Activated CD4-positive, alpha-beta T cell treated with anti-CD3 and anti-CD28 coated beads, Interleukin-2, Interleukin-6, amounts not matched to agents 100 ng/mL and 50 ng/mL, durations not matched to agents 16 hours and 8 hours (primary cell): ENCODE data around the gene DUSP12.

Experiments used
- DNase-seq: peaks from one replicate; pipeline ENCODE4 v3.0.0-alpha.2; 2020

DUSP12 gene

GRCh38 chr1:161771973-161772372 lies 22.4 kb downstream of the DUSP12 start:
- no peak for DNase-seq

- no peak for DNase-seq
These were observed 22.8 kb downstream of the DUSP12 start for GRCh38 chr1:161772397-161772796.

GRCh38 chr1:161773791-161774190 lies 24.2 kb downstream of the DUSP12 start:
- DNase-seq: no peak

GRCh38 chr1:161777261-161777660 lies 27.7 kb downstream of the DUSP12 start:
- no peak for DNase-seq

- DNase-seq: no peak
These were observed 28.9 kb downstream of the DUSP12 start for GRCh38 chr1:161778522-161778921.

GRCh38 chr1:161779393-161779792 lies 29.8 kb downstream of the DUSP12 start:
- DNase-seq: no peak

- DNase-seq: no peak
These were observed 32.4 kb downstream of the DUSP12 start for GRCh38 chr1:161781995-161782394.

GRCh38 chr1:161782886-161783285 lies 33.3 kb downstream of the DUSP12 start:
- DNase-seq: no peak

GRCh38 chr1:161784968-161785367 lies 35.4 kb downstream of the DUSP12 start:
- no peak for DNase-seq

- DNase-seq: no peak
These were observed 37.8 kb downstream of the DUSP12 start for GRCh38 chr1:161787355-161787754.

- no peak for DNase-seq
These were observed 41.2 kb downstream of the DUSP12 start for GRCh38 chr1:161790587-161791317.

- peak; percentile 26 for DNase-seq
These were observed 42.5 kb downstream of the DUSP12 start for GRCh38 chr1:161791904-161792655.

- peak; percentile 79 for DNase-seq
These were observed 43.2 kb downstream of the DUSP12 start for GRCh38 chr1:161792740-161793139.

GRCh38 chr1:161799792-161800191 lies 50.2 kb downstream of the DUSP12 start:
- no peak for DNase-seq

GRCh38 chr1:161801955-161802354 lies 52.4 kb downstream of the DUSP12 start:
- DNase-seq: no peak

GRCh38 chr1:161803181-161803580 lies 53.6 kb downstream of the DUSP12 start:
- DNase-seq: no peak

GRCh38 chr1:161805399-161806197 lies 56.0 kb downstream of the DUSP12 start:
- peak; percentile 7 for DNase-seq
